SK-N-SH (cell line): ENCODE data around the gene TMEM138. TPM values are rescaled to one million over a fixed set of nuclear protein-coding genes. Genes with fewer than 3 reads are reported as not detected.

Source experiments
- CTCF ChIA-PET: fragments of 300-600, 350-600 bp; formaldehyde crosslinking; extraction: SDS; loops from one replicate; lab custom pipeline; 2021; lab: Yijun Ruan, JAX
- POLR2A ChIA-PET: fragments of 350-600 bp; sonication (Branson Sonifier 250); formaldehyde crosslinking; extraction: SDS; loops from one replicate; lab custom pipeline; 2020; ENCODE audit warnings: antibody characterized with exemption, inconsistent platforms; lab: Yijun Ruan, JAX
- DNase-seq: peaks from one replicate; pipeline ENCODE4 v3.0.0; 2012
- H2AFZ ChIP-seq: fragments of 200-600 bp; sonication (generic); 2 replicates; pipeline ENCODE4 v1.8.1; 2016; ENCODE audit warnings: antibody characterized with exemption, mild to moderate bottlenecking, low read depth
- H3F3A ChIP-seq: fragments of 200-600 bp; sonication (generic); replicated peaks from 2 replicates; pipeline ENCODE3; 2016; ENCODE audit warnings: antibody characterized with exemption, mild to moderate bottlenecking; ENCODE audit not compliant: insufficient read depth
- H3K27ac ChIP-seq, 2 experiments: fragments of 200-500 bp in 1 of 2; fragments of 200-600 bp in 1 of 2; sonication (Bioruptor generic) in 1 of 2; sonication (generic), shearing (Covaris generic) in 1 of 2; 2 replicates each; pipeline versions ENCODE4 v1.5.1 to v1.6.1; 2014 to 2016; ENCODE audit warnings: low read depth in 2 of 2, inconsistent platforms in 1 of 2, low read length in 1 of 2, mild to moderate bottlenecking in 1 of 2, mixed read lengths in 1 of 2
- H3K27me3 ChIP-seq: fragments of 200-600 bp; sonication (generic), shearing (Covaris generic); 2 replicates; pipeline ENCODE4 v1.6.1; 2016; ENCODE audit warnings: mixed run types; ENCODE audit not compliant: insufficient read depth
- H3K36me3 ChIP-seq, 2 experiments: fragments of 200-500 bp in 1 of 2; fragments of 200-600 bp in 1 of 2; sonication (Bioruptor generic) in 1 of 2; sonication (generic) in 1 of 2; replicated peaks in 1 of 2; 2 replicates each; pipeline versions ENCODE3 to v1.5.1; 2014 to 2016; ENCODE audit warnings: low read length in 1 of 2, mild to moderate bottlenecking in 1 of 2; ENCODE audit not compliant: insufficient read depth in 2 of 2, control insufficient read depth in 1 of 2
- H3K4me1 ChIP-seq, 2 experiments: fragments of 200-500 bp in 1 of 2; fragments of 200-600 bp in 1 of 2; sonication (Bioruptor generic) in 1 of 2; sonication (generic), shearing (Covaris generic) in 1 of 2; 2 replicates each; pipeline versions ENCODE4 v1.5.1 to v1.6.1; 2014 to 2016; ENCODE audit warnings: low read depth in 1 of 2, low read length in 1 of 2, mixed run types in 1 of 2; ENCODE audit not compliant: insufficient read depth in 2 of 2, control insufficient read depth in 1 of 2
- H3K4me2 ChIP-seq: fragments of 200-600 bp; sonication (generic), shearing (Covaris generic); 2 replicates; pipeline ENCODE4 v1.6.1; 2017; ENCODE audit warnings: mixed run types
- H3K4me3 ChIP-seq, 2 experiments: fragments of 200-500 bp in 1 of 2; fragments of 200-600 bp in 1 of 2; sonication (Bioruptor generic) in 1 of 2; sonication (generic), shearing (Covaris generic) in 1 of 2; 2 replicates each; pipeline versions ENCODE4 v1.5.1 to v1.8.1; 2014 to 2016; ENCODE audit warnings: low read depth in 2 of 2, inconsistent platforms in 1 of 2, low read length in 1 of 2, mild to moderate bottlenecking in 1 of 2, mixed read lengths in 1 of 2, moderate library complexity in 1 of 2
- H3K79me2 ChIP-seq: fragments of 200-600 bp; sonication (generic); 2 replicates; pipeline ENCODE4 v1.8.1; 2017; ENCODE audit warnings: mild to moderate bottlenecking; ENCODE audit not compliant: insufficient read depth
- H3K9ac ChIP-seq: fragments of 200-600 bp; sonication (generic); 2 replicates; pipeline ENCODE4 v1.6.1; 2017; ENCODE audit warnings: mixed run types
- H3K9me2 ChIP-seq: fragments of 200-600 bp; sonication (generic); 2 replicates; pipeline ENCODE4 v1.6.1; 2017; ENCODE audit warnings: mixed run types
- H3K9me3 ChIP-seq: fragments of 200-600 bp; sonication (generic); 2 replicates; pipeline ENCODE4 v1.6.1; 2017; ENCODE audit warnings: mixed run types, mild to moderate bottlenecking, moderate library complexity
- H4K20me1 ChIP-seq: fragments of 200-600 bp; sonication (generic); 2 replicates; pipeline ENCODE4 v1.6.1; 2017; ENCODE audit warnings: mild to moderate bottlenecking, mixed run types; ENCODE audit not compliant: insufficient read depth
- CHD2 ChIP-seq: fragments of 150-350 bp; IDR thresholded peaks from 2 replicates; pipeline ENCODE4 v1.6.1; 2018; ENCODE audit warnings: low read length; ENCODE audit not compliant: partially characterized antibody
- EP300 ChIP-seq, 2 experiments: IDR thresholded peaks; 2 replicates each; pipeline versions ENCODE4 v1.4.0 to v1.6.1; 2012; ENCODE audit warnings: borderline replicate concordance in 1 of 2, low read depth in 1 of 2, low read length in 1 of 2
- FOXM1 ChIP-seq: IDR thresholded peaks from 2 replicates; pipeline ENCODE4 v1.4.0; 2012; ENCODE audit warnings: low read depth, mild to moderate bottlenecking
- GABPA ChIP-seq: IDR thresholded peaks from 2 replicates; pipeline ENCODE4 v1.4.0; 2012; ENCODE audit warnings: low read depth, mild to moderate bottlenecking
- JUND ChIP-seq: IDR thresholded peaks from 2 replicates; pipeline ENCODE4 v1.4.0; 2012
- NFIC ChIP-seq: IDR thresholded peaks from 2 replicates; pipeline ENCODE4 v1.4.0; 2012; ENCODE audit warnings: borderline replicate concordance
- POLR2AphosphoS5 ChIP-seq: IDR thresholded peaks from 2 replicates; pipeline ENCODE4 v1.6.1; 2012; ENCODE audit warnings: low read depth, low read length
- RAD21 ChIP-seq: IDR thresholded peaks from 2 replicates; pipeline ENCODE4 v1.6.1; 2012; ENCODE audit warnings: mild to moderate bottlenecking, low read length
- SMC3 ChIP-seq: IDR thresholded peaks from 2 replicates; pipeline ENCODE4 v1.6.1; 2012; ENCODE audit warnings: low read depth, low read length, improper control_type of control experiment
- TAF1 ChIP-seq: IDR thresholded peaks from 2 replicates; pipeline ENCODE4 v1.6.1; 2012; ENCODE audit warnings: low read depth, mild to moderate bottlenecking, low read length, moderate library complexity, borderline replicate concordance
- TCF12 ChIP-seq: IDR thresholded peaks from 2 replicates; pipeline ENCODE4 v1.4.0; 2012
- TEAD4 ChIP-seq: IDR thresholded peaks from 2 replicates; pipeline ENCODE4 v1.4.0; 2012; ENCODE audit warnings: mild to moderate bottlenecking, borderline replicate concordance; ENCODE audit not compliant: insufficient read depth
- YY1 ChIP-seq: IDR thresholded peaks from 2 replicates; pipeline ENCODE4 v1.4.0; 2012; ENCODE audit warnings: low read depth, mild to moderate bottlenecking
- WGBS: methylation state at CpG from one replicate; pipeline ENCODE4 v1.1.6; 2017; ENCODE audit warnings: low lambda C conversion rate; 5-methylcytosine and 5-hydroxymethylcytosine counted together
- polyA plus RNA-seq, 3 experiments: library from polyadenylated mRNA; depleted of rRNA; stranded (reverse); fragments of >200 nt; gene quantifications; 2 replicates each; pipeline ENCODE4 v1.2.3, GENCODE V29; 2012
- TF ChIP-seq, protein P1 (sequence below): IDR thresholded peaks from 2 replicates; pipeline ENCODE4 v1.4.0; 2012; ENCODE audit warnings: low read depth
- TF ChIP-seq, protein P2 (sequence below): IDR thresholded peaks from 2 replicates; pipeline ENCODE4 v1.4.0; 2012; ENCODE audit warnings: low read depth, borderline replicate concordance
- TF ChIP-seq, protein P3 (sequence below): IDR thresholded peaks from 2 replicates; pipeline ENCODE4 v1.4.0; 2012; ENCODE audit warnings: low read depth, borderline replicate concordance

Gene TMEM138
- polyA plus RNA-seq, 1 of the 3 experiments (the other 2 are of a cell fraction): 82.2 TPM

DNA sequence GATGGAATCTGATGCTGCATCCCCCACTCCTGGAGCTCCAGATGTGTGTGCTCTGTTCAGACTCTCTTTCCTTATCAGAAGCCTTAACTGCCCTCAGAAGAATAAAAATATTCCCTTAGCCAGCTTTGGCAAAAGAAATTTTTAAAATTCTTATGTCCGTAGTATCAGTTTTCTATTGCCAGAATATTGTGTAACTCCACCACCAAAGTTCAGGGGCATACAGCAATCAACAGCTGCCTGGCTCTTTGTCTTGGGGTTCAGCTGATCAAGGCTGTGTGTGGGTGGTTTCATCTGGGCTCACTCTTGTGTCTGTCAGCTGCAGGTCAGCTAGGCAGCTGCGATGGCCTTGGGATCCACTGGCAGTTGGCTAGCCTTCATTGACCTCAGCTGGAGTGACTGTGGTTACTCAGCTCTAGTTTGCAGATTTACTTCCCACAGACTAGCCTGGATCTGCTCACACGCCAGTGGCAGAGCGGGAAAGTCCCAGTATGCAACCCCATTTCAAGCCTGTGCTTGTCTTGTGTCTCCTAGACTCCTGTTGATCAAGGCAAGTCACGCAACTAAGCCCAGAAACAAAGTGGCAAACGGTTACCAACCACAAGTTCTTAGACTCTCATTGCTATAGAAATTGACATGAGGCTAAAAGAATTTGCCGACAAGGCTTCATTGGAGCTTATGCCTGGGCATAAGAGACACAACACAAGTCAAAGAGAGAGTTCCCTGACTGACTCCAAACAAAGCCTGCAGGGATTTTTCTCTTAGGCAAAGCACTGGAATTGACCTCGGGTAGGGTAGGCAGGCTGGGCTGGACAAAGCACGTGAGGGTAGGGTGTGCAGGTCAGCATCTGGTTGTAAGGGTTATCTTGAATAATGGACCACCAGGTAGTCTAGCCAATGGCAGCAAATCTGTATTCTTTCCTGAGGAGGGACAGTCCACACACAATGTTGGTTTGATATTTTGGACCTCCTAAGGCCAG, 7.5 kb downstream of the TMEM138 start:
- Histone ChIP-seq H3K4me1 (peaks cover 0 to 3% of the 10 kb centered on the region in 2 experiments; a peak in 1 of 4 replicates), H3K27me3 (no peaks in the 10 kb centered on the region), H3K4me2 (no peak overlapping the region), H2AFZ (no peak overlapping the region), H3K27ac (no peak overlapping the region), H3F3A (peaks cover 17% of the 10 kb centered on the region), H3K79me2 (peaks cover 3% of the 10 kb centered on the region; the same call in 1 of the 2 replicates), H3K9me2 (no peaks in the 10 kb centered on the region), H3K9me3 (peaks cover 9% of the 10 kb centered on the region; the same call in 1 of the 2 replicates), H3K9ac (no peak overlapping the region), H4K20me1 (no peaks in the 10 kb centered on the region), H3K4me3 (no peak overlapping the region), H3K36me3 (peaks cover 49 to 77% of the 10 kb centered on the region in 2 experiments)
- TF ChIP-seq TEAD4 (no peak), NFIC (no peak), RAD21 (no peak), SMC3 (no peak), EP300 (IDR thresholded peaks at IDR 0.05; ENCODE audit: borderline replicate concordance in 1 of 2, low read depth in 1 of 2, low read length in 1 of 2) (no peak), TAF1 (no peak)
- ChIA-PET CTCF (interaction anchor here (1.4 to 12.1 kb wide), 3 partner anchors 15 to 66 kb away, joined by 3 to 101 read pairs (median 10); no protein-coding TSS in a partner anchor), POLR2A (interaction anchor here (0.8 to 1.1 kb wide), 3 partner anchors 7 to 24 kb away, joined by 3 read pairs; partner anchors contain the start of gene TMEM138)
- WGBS: 92% methylated on average over 9 of the region's 9 CpGs
- no peak for DNase-seq

DNA sequence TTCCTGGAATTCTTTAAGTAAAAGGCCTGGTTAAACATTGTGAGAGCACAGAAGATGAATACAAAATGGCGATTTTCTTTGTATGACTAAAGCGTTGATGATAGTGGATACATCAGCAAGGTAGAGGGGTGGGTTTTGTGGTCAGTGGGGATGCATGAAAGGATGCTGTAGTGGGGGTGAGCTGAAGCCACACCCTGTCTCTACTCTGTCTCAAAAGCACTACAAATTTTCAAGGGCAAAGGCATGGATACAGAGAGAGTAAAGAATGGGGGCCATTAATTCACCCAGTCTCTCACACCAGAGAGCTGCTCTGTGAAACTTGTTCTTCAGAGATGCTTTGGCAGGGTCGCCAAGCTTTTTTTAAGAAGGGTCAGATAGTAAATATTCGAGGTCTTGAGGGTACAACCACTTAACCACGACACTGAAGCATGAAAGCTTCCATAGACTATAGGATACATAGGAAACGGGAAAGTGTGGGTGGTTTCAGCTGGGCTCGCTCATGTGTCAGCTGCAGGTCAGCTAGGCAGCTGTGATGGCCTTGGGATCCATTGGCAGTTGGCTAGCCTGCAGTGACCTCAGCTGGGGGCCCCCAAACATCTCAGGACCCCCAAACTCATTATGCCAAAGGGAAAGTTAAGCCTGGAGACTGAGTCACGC, 8.3 kb downstream of the TMEM138 start:
- Histone ChIP-seq H3K79me2 (no peaks in the 10 kb centered on the region; the same call in 1 of the 2 replicates), H3K4me1 (peaks cover 0 to 3% of the 10 kb centered on the region in 2 experiments; a peak in 1 of 4 replicates), H3K36me3 (peaks cover 49 to 80% of the 10 kb centered on the region in 2 experiments)

More for the DNA sequence above, 8.3 kb downstream of the TMEM138 start:
- POLR2A ChIA-PET: interaction anchor here (0.7 to 1.1 kb wide), 3 partner anchors 8 to 25 kb away, joined by 3 read pairs; partner anchors contain the start of gene TMEM138
- Histone ChIP-seq H3K9me2 (no peaks in the 10 kb centered on the region), H3K4me2 (no peak overlapping the region), H3K4me3 (no peak overlapping the region), H3K27me3 (no peaks in the 10 kb centered on the region), H3F3A (peaks cover 16% of the 10 kb centered on the region)
- DNase-seq: no peak
- TF ChIP-seq SMC3 (no peak), FOXM1 (no peak), POLR2AphosphoS5 (no peak), GABPA (no peak), TCF12 (no peak), JUND (no peak), CHD2 (no peak), YY1 (no peak)
- TF ChIP-seq, protein P1, sequence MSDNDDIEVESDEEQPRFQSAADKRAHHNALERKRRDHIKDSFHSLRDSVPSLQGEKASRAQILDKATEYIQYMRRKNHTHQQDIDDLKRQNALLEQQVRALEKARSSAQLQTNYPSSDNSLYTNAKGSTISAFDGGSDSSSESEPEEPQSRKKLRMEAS: no peak
- TF ChIP-seq, protein P2, sequence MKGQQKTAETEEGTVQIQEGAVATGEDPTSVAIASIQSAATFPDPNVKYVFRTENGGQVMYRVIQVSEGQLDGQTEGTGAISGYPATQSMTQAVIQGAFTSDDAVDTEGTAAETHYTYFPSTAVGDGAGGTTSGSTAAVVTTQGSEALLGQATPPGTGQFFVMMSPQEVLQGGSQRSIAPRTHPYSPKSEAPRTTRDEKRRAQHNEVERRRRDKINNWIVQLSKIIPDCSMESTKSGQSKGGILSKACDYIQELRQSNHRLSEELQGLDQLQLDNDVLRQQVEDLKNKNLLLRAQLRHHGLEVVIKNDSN: no peak
- TF ChIP-seq, protein P3, sequence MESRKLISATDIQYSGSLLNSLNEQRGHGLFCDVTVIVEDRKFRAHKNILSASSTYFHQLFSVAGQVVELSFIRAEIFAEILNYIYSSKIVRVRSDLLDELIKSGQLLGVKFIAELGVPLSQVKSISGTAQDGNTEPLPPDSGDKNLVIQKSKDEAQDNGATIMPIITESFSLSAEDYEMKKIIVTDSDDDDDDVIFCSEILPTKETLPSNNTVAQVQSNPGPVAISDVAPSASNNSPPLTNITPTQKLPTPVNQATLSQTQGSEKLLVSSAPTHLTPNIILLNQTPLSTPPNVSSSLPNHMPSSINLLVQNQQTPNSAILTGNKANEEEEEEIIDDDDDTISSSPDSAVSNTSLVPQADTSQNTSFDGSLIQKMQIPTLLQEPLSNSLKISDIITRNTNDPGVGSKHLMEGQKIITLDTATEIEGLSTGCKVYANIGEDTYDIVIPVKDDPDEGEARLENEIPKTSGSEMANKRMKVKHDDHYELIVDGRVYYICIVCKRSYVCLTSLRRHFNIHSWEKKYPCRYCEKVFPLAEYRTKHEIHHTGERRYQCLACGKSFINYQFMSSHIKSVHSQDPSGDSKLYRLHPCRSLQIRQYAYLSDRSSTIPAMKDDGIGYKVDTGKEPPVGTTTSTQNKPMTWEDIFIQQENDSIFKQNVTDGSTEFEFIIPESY: no peak
- TF ChIP-seq, all 33 proteins: peak for 0
- Histone ChIP-seq H3K9ac (no peak overlapping the region), H4K20me1 (no peaks in the 10 kb centered on the region), H3K27ac (no peak overlapping the region), H2AFZ (no peak overlapping the region), H3K9me3 (peaks cover 9% of the 10 kb centered on the region; the same call in 1 of the 2 replicates)
- WGBS: 96% methylated on average over 7 of the region's 8 CpGs
- CTCF ChIA-PET: interaction anchor here (0.9 to 12.1 kb wide), 3 partner anchors 15 to 34 kb away, joined by 3 to 101 read pairs (median 10); partner anchors contain the start of gene TMEM216
